ENCODE results near the gene ITGB2. TPM values are rescaled to one million over a fixed set of nuclear protein-coding genes. Genes with fewer than 3 reads are reported as not detected.

ITGB2 gene
- total and polyA plus RNA-seq, 2 donors (not counting 1 experiment from before 2014, with no cell fraction given) = 0.05 TPM; not detected in 1

DNA sequence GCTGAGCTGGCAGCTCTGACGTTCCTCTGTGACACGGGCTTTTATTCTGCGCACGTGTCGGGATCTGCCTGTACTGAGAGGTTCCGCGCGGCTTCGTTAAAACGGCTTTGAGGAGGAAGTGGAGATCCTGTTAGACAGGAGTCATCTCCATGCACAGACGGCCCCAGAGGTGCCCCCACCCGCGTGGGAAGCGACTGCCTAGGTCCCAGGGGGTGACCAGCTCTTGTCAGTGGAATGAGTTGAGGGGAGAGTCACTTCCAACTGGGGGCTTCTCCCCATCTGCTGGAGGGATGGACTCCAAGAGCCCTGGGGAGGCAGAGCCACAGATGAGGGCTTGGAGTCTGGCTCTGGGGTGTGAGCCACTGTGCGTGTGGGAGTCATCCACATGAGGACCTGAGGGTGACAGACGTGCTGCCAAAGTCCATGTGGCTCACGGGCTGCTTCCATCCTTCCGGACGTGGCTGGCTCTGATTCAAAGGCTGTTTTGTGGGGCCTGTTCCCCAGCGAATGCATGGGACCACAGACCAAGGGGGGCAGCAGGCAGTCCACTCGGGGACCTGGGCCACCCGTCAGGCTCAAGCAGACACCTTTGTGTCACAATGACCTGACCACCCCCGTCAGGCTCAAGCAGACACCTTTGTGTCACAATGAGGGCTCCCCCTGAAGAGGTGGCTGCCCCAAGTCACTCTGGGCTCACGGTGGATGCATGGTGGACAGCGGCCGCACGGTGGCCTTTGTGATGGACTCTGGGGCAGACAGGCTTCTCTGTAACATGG lies 74.0 kb downstream of the ITGB2 start:
- peaks cover 3% of the 10 kb centered on the region for H3K27me3 ChIP-seq (ENCODE audit: control insufficient read depth, insufficient read depth, low read length)
- H3K4me3 ChIP-seq (replicated peaks in 1 of 4; ENCODE audit: control extremely low read depth in 1 of 4, insufficient read depth in 1 of 4, low read depth in 3 of 4, low read length in 4 of 4) = peak overlapping the region in 2 of 4 experiments; percentile 6 to 56
- no peaks in the 10 kb centered on the region for H3K9me3 ChIP-seq (ENCODE audit: control insufficient read depth, insufficient read depth, low read depth, low read length)
- peaks cover 19% of the 10 kb centered on the region for H3K36me3 ChIP-seq (ENCODE audit: control insufficient read depth, insufficient read depth, low read length)
- no peaks in the 10 kb centered on the region for H3K79me2 ChIP-seq (ENCODE audit: control insufficient read depth, insufficient read depth, low read length)
- peak in 1 of 2 donors; percentile 64 for DNase-seq (ENCODE audit: low read depth in 2 of 2)
- H3K4me1 ChIP-seq (ENCODE audit: control insufficient read depth, extremely low read depth, insufficient read depth, low read length) = peaks cover 13% of the 10 kb centered on the region
- no peak overlapping the region for H3K9ac ChIP-seq (ENCODE audit: insufficient read depth, low read length)
- H2AFZ ChIP-seq (ENCODE audit: low read length) = no peak overlapping the region
- TF ChIP-seq EZH2 (IDR thresholded peaks at IDR 0.05; ENCODE audit: low read length, missing control alignments) = no peak
- TF ChIP-seq, protein P1, sequence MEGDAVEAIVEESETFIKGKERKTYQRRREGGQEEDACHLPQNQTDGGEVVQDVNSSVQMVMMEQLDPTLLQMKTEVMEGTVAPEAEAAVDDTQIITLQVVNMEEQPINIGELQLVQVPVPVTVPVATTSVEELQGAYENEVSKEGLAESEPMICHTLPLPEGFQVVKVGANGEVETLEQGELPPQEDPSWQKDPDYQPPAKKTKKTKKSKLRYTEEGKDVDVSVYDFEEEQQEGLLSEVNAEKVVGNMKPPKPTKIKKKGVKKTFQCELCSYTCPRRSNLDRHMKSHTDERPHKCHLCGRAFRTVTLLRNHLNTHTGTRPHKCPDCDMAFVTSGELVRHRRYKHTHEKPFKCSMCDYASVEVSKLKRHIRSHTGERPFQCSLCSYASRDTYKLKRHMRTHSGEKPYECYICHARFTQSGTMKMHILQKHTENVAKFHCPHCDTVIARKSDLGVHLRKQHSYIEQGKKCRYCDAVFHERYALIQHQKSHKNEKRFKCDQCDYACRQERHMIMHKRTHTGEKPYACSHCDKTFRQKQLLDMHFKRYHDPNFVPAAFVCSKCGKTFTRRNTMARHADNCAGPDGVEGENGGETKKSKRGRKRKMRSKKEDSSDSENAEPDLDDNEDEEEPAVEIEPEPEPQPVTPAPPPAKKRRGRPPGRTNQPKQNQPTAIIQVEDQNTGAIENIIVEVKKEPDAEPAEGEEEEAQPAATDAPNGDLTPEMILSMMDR (conservative IDR thresholded peaks at IDR 0.05 in 1 of 2, IDR thresholded peaks at IDR 0.05 in 1 of 2; ENCODE audit: low read depth in 1 of 2, low read length in 2 of 2) = no peak
- no peak overlapping the region for H3K27ac ChIP-seq (ENCODE audit: insufficient read depth, low read length)
- H3K4me2 ChIP-seq (ENCODE audit: extremely low read depth, insufficient read depth, low read length) = peak overlapping the region; percentile 81
- no peaks in the 10 kb centered on the region for H4K20me1 ChIP-seq (ENCODE audit: control insufficient read depth, extremely low read depth, insufficient read depth, low read length)

DNA sequence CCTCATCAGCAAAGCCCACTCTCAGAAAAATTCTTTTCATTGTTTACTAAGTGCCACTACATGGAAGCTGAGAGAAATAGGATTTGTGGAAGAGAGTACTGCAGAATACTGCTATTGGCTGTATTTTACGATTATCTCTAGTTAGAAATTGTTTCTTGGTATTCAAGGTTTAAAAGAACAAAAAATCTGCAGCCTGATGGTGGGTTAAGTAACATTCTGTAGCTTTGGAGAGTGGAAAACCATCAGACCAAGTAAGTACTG lies 74.5 kb downstream of the ITGB2 start:
- Histone ChIP-seq H3K4me1 (ENCODE audit: control insufficient read depth, extremely low read depth, insufficient read depth, low read length) (peaks cover 13% of the 10 kb centered on the region), H3K79me2 (ENCODE audit: control insufficient read depth, insufficient read depth, low read length) (no peaks in the 10 kb centered on the region), H3K27ac (ENCODE audit: insufficient read depth, low read length) (no peak overlapping the region), H3K27me3 (ENCODE audit: control insufficient read depth, insufficient read depth, low read length) (peaks cover 3% of the 10 kb centered on the region), H2AFZ (ENCODE audit: low read length) (no peak overlapping the region), H3K4me2 (ENCODE audit: extremely low read depth, insufficient read depth, low read length) (peak overlapping the region; percentile 81), H4K20me1 (ENCODE audit: control insufficient read depth, extremely low read depth, insufficient read depth, low read length) (no peaks in the 10 kb centered on the region), H3K4me3 (replicated peaks in 1 of 4; ENCODE audit: control extremely low read depth in 1 of 4, insufficient read depth in 1 of 4, low read depth in 3 of 4, low read length in 4 of 4) (peak overlapping the region; percentile 6 to 56 (median 34)), H3K36me3 (ENCODE audit: control insufficient read depth, insufficient read depth, low read length) (peaks cover 17% of the 10 kb centered on the region), H3K9me3 (ENCODE audit: control insufficient read depth, insufficient read depth, low read depth, low read length) (no peaks in the 10 kb centered on the region), H3K9ac (ENCODE audit: insufficient read depth, low read length) (no peak overlapping the region)
- peak in 1 of 2 donors; percentile 35 for DNase-seq (ENCODE audit: low read depth in 2 of 2)
- TF ChIP-seq EZH2 (IDR thresholded peaks at IDR 0.05; ENCODE audit: low read length, missing control alignments) = no peak
- TF ChIP-seq, protein P1 (conservative IDR thresholded peaks at IDR 0.05 in 1 of 2, IDR thresholded peaks at IDR 0.05 in 1 of 2; ENCODE audit: low read depth in 1 of 2, low read length in 2 of 2) = no peak

DNA sequence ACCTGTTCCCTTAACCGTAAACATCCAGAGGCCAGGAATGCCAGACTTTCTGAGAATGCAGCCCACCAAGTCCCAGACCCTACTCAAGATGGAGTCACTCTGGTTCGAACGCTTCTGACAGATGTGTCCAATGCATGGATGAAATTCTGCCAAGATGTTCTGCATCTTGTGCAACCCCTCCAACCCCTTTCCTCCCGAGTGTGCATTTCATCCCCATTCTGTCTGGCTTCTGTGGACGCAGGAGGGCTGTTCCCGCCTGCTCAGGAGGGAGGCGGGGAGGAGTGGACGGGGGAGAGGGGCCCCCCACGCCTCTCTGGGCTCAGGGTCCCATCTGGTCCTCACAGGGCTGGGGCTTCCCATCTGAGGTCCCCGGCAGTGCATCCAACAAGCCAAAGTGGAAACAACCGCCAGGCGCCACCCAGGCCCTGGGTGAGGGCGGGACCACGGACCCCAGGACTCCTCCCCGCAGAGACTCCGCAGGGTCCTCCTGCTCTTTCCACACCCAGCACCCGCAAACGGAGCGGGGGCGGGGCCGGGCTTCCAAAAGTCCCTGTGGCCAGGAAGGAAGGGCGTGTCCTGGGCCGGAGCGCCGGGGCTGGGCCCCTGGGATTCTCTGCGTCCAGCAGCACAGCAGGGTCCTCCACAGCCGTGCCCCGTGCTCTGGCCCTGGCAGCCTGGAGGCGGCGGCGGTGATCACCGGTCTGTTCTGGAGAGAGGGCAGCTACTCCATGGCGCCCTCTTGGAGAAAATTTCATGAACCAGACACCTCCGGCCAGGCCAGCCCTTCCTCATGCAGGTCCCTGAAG lies 75.1 kb downstream of the ITGB2 start:
- H3K4me3 ChIP-seq (replicated peaks in 1 of 4; ENCODE audit: control extremely low read depth in 1 of 4, insufficient read depth in 1 of 4, low read depth in 3 of 4, low read length in 4 of 4) = peak overlapping the region; percentile 6 to 56 (median 34)

More for the DNA sequence above, 75.1 kb downstream of the ITGB2 start:
- no peaks in the 10 kb centered on the region for H4K20me1 ChIP-seq (ENCODE audit: control insufficient read depth, extremely low read depth, insufficient read depth, low read length)
- H3K27ac ChIP-seq (ENCODE audit: insufficient read depth, low read length) = no peak overlapping the region
- no peaks in the 10 kb centered on the region for H3K79me2 ChIP-seq (ENCODE audit: control insufficient read depth, insufficient read depth, low read length)
- H3K9me3 ChIP-seq (ENCODE audit: control insufficient read depth, insufficient read depth, low read depth, low read length) = no peaks in the 10 kb centered on the region
- TF ChIP-seq, protein P1 (conservative IDR thresholded peaks at IDR 0.05 in 1 of 2, IDR thresholded peaks at IDR 0.05 in 1 of 2; ENCODE audit: low read depth in 1 of 2, low read length in 2 of 2) = peak; percentile 20 to 43
- TF ChIP-seq EZH2 (IDR thresholded peaks at IDR 0.05; ENCODE audit: low read length, missing control alignments) = no peak
- peak; percentile 46 to 53 for DNase-seq (ENCODE audit: low read depth in 2 of 2)
- peak overlapping the region; percentile 81 for H3K4me2 ChIP-seq (ENCODE audit: extremely low read depth, insufficient read depth, low read length)
- no peak overlapping the region for H2AFZ ChIP-seq (ENCODE audit: low read length)
- peak overlapping the region; percentile 23 for H3K9ac ChIP-seq (ENCODE audit: insufficient read depth, low read length)
- H3K36me3 ChIP-seq (ENCODE audit: control insufficient read depth, insufficient read depth, low read length) = peaks cover 15% of the 10 kb centered on the region
- H3K27me3 ChIP-seq (ENCODE audit: control insufficient read depth, insufficient read depth, low read length) = peaks cover 3% of the 10 kb centered on the region
- peaks cover 13% of the 10 kb centered on the region for H3K4me1 ChIP-seq (ENCODE audit: control insufficient read depth, extremely low read depth, insufficient read depth, low read length)

All from fibroblast of lung (primary cell).